Measurements from ENCODE around the gene TRERF1. TPM values are rescaled to one million over a fixed set of nuclear protein-coding genes. Genes with fewer than 3 reads are reported as not detected.

Gene TRERF1
- total RNA-seq, 1 donor from 2014 or later: 8.3 TPM

- H3K9me3 ChIP-seq (ENCODE audit: low read depth): no peaks in the 10 kb centered on the region
- no peak overlapping the region for H3K4me3 ChIP-seq
- H3K27ac ChIP-seq: no peak overlapping the region
- H3K79me2 ChIP-seq (ENCODE audit: low read depth): peaks cover 98% of the 10 kb centered on the region
- H3K27me3 Mint-ChIP-seq (ENCODE audit: insufficient read depth, low read depth): peaks cover 4% of the 10 kb centered on the region
- H4K20me1 ChIP-seq (ENCODE audit: low read depth): peaks cover 70% of the 10 kb centered on the region
- no peak overlapping the region for H3K4me3 Mint-ChIP-seq
- no peak for DNase-seq (ENCODE audit: low spot score)
- no peak overlapping the region for H2AFZ ChIP-seq (replicated peaks)
- peaks cover 30% of the 10 kb centered on the region for H3K4me1 Mint-ChIP-seq
- H3K4me2 ChIP-seq: no peak overlapping the region
- H3K27ac Mint-ChIP-seq: peak overlapping the region; percentile 6
- peaks cover 37% of the 10 kb centered on the region for H3K4me1 ChIP-seq
- H3F3A ChIP-seq (ENCODE audit: low read depth): peaks cover 2% of the 10 kb centered on the region
- H3K9ac ChIP-seq: no peak overlapping the region
- H3K9me3 Mint-ChIP-seq: no peaks in the 10 kb centered on the region
- no peaks in the 10 kb centered on the region for H3K36me3 ChIP-seq
- TF ChIP-seq EZH2phosphoT487 (IDR thresholded peaks at IDR 0.05) (no peak), EZH2 (IDR thresholded peaks at IDR 0.05) (no peak), CTCF (IDR thresholded peaks at IDR 0.05) (no peak)
- no peaks in the 10 kb centered on the region for H3K36me3 Mint-ChIP-seq
- no peaks in the 10 kb centered on the region for H3K27me3 ChIP-seq
Observed at GRCh38 chr6:42392833-42393232, 58.9 kb downstream of the TRERF1 start.

- Histone ChIP-seq H3K9ac (no peak overlapping the region), H2AFZ (replicated peaks) (no peak overlapping the region), H3K79me2 (ENCODE audit: low read depth) (peaks cover 98% of the 10 kb centered on the region), H3K9me3 (ENCODE audit: low read depth) (no peaks in the 10 kb centered on the region), H3K4me1 (peaks cover 37% of the 10 kb centered on the region), H3K27ac (no peak overlapping the region), H4K20me1 (ENCODE audit: low read depth) (peaks cover 72% of the 10 kb centered on the region), H3K27me3 (no peaks in the 10 kb centered on the region), H3K4me2 (no peak overlapping the region), H3F3A (ENCODE audit: low read depth) (peaks cover 2% of the 10 kb centered on the region), H3K4me3 (no peak overlapping the region), H3K36me3 (no peaks in the 10 kb centered on the region)
- DNase-seq (ENCODE audit: low spot score): no peak
- no peak overlapping the region for H3K27ac Mint-ChIP-seq
- H3K9me3 Mint-ChIP-seq: no peaks in the 10 kb centered on the region
- peaks cover 30% of the 10 kb centered on the region for H3K4me1 Mint-ChIP-seq
- TF ChIP-seq EZH2 (IDR thresholded peaks at IDR 0.05) (no peak), EZH2phosphoT487 (IDR thresholded peaks at IDR 0.05) (no peak), CTCF (IDR thresholded peaks at IDR 0.05) (no peak)
- no peak overlapping the region for H3K4me3 Mint-ChIP-seq
- peaks cover 3% of the 10 kb centered on the region for H3K27me3 Mint-ChIP-seq (ENCODE audit: insufficient read depth, low read depth)
- H3K36me3 Mint-ChIP-seq: no peaks in the 10 kb centered on the region
Observed at GRCh38 chr6:42391441-42391840, 60.3 kb downstream of the TRERF1 start.

GRCh38 chr6:42390228-42390934 is 61.3 kb downstream of the TRERF1 start:
- no peaks in the 10 kb centered on the region for H3K27me3 ChIP-seq
- H3K4me1 Mint-ChIP-seq: peaks cover 30% of the 10 kb centered on the region
- TF ChIP-seq EZH2 (IDR thresholded peaks at IDR 0.05) (no peak), EZH2phosphoT487 (IDR thresholded peaks at IDR 0.05) (no peak), CTCF (IDR thresholded peaks at IDR 0.05) (no peak)
- no peak overlapping the region for H3K4me3 Mint-ChIP-seq
- no peak overlapping the region for H3K4me3 ChIP-seq
- no peaks in the 10 kb centered on the region for H3K9me3 ChIP-seq (ENCODE audit: low read depth)
- no peak overlapping the region for H2AFZ ChIP-seq (replicated peaks)
- peaks cover 3% of the 10 kb centered on the region for H3K27me3 Mint-ChIP-seq (ENCODE audit: insufficient read depth, low read depth)
- H3K9ac ChIP-seq: no peak overlapping the region
- H3K4me1 ChIP-seq: peaks cover 37% of the 10 kb centered on the region
- no peak overlapping the region for H3K27ac Mint-ChIP-seq
- H3K27ac ChIP-seq: peak overlapping the region; percentile 29
- H3F3A ChIP-seq (ENCODE audit: low read depth): peaks cover 2% of the 10 kb centered on the region
- peaks cover 97% of the 10 kb centered on the region for H3K79me2 ChIP-seq (ENCODE audit: low read depth)
- no peak for DNase-seq (ENCODE audit: low spot score)
- H3K4me2 ChIP-seq: peak overlapping the region; percentile 31
- no peaks in the 10 kb centered on the region for H3K36me3 ChIP-seq
- no peaks in the 10 kb centered on the region for H3K36me3 Mint-ChIP-seq
- H3K9me3 Mint-ChIP-seq: no peaks in the 10 kb centered on the region
- H4K20me1 ChIP-seq (ENCODE audit: low read depth): peaks cover 74% of the 10 kb centered on the region
